Amygdala (tissue), 56 donors: ENCODE data around the gene PEX10.

Experiments used
- DNase-seq, 56 donors: peaks; one replicate each; lab custom pipeline; 2025; lab: John Stamatoyannopoulos, UW

Gene PEX10

GRCh38 chr1:2377751-2378440, 34.5 kb downstream of the PEX10 start:
- DNase-seq, result no peak

GRCh38 chr1:2376931-2377672, 35.3 kb downstream of the PEX10 start:
- no peak for DNase-seq

GRCh38 chr1:2376261-2376741, 36.1 kb downstream of the PEX10 start:
- no peak for DNase-seq

GRCh38 chr1:2375923-2376260, 36.5 kb downstream of the PEX10 start:
- no peak for DNase-seq

GRCh38 chr1:2375246-2375922, 37.0 kb downstream of the PEX10 start:
- DNase-seq, result no peak

GRCh38 chr1:2374252-2375155, 37.9 kb downstream of the PEX10 start:
- DNase-seq, result no peak

- no peak for DNase-seq
Observed at GRCh38 chr1:2373551-2374251, 38.7 kb downstream of the PEX10 start.

GRCh38 chr1:2372551-2373490, 39.5 kb downstream of the PEX10 start:
- DNase-seq, result no peak

- no peak for DNase-seq
Observed at GRCh38 chr1:2368053-2368744, 44.2 kb downstream of the PEX10 start.

GRCh38 chr1:2363847-2364513, 48.4 kb downstream of the PEX10 start:
- DNase-seq, result no peak

- no peak for DNase-seq
Observed at GRCh38 chr1:2360588-2361364, 51.6 kb downstream of the PEX10 start.

- no peak for DNase-seq
Observed at GRCh38 chr1:2358651-2359640, 53.4 kb downstream of the PEX10 start.

GRCh38 chr1:2358072-2358471, 54.3 kb downstream of the PEX10 start:
- no peak for DNase-seq

- no peak for DNase-seq
Observed at GRCh38 chr1:2356911-2357845, 55.2 kb downstream of the PEX10 start.
